ENCODE measurements around the gene MDGA2.

MDGA2 gene

GRCh38 chr14:46861753-46862152 is 813.7 kb downstream of the MDGA2 start:
- DNase-seq: no peak

GRCh38 chr14:46840944-46841720 is 834.3 kb downstream of the MDGA2 start:
- no peak for DNase-seq

GRCh38 chr14:46820291-46820690 is 855.1 kb downstream of the MDGA2 start:
- DNase-seq: no peak

- no peak for DNase-seq
Measured at GRCh38 chr14:46819117-46819516, 856.3 kb downstream of the MDGA2 start.

GRCh38 chr14:46818147-46818546 is 857.3 kb downstream of the MDGA2 start:
- DNase-seq: no peak

GRCh38 chr14:46793144-46793543 is 882.3 kb downstream of the MDGA2 start:
- no peak for DNase-seq
